Measurements from ENCODE around the gene KLF6.

KLF6 gene

GRCh38 chr10:3800586-3800985 is 15.6 kb upstream of the KLF6 start:
- no peak overlapping the region for H3K4me3 ChIP-seq (ENCODE audit: low read depth, low read length)
- TF ChIP-seq CTCF (IDR thresholded peaks at IDR 0.05; ENCODE audit: low read depth, low read length, missing control alignments) = no peak
- DNase-seq (ENCODE audit: low read depth) = no peak

- DNase-seq (ENCODE audit: low read depth) = no peak
- no peak overlapping the region for H3K4me3 ChIP-seq (ENCODE audit: low read depth, low read length)
- no peak for TF ChIP-seq CTCF (IDR thresholded peaks at IDR 0.05; ENCODE audit: low read depth, low read length, missing control alignments)
Observed at GRCh38 chr10:3797750-3798149, 12.7 kb upstream of the KLF6 start.

GRCh38 chr10:3793553-3793952 is 8.5 kb upstream of the KLF6 start:
- TF ChIP-seq CTCF (IDR thresholded peaks at IDR 0.05; ENCODE audit: low read depth, low read length, missing control alignments) = no peak
- H3K4me3 ChIP-seq (ENCODE audit: low read depth, low read length) = no peak overlapping the region
- no peak for DNase-seq (ENCODE audit: low read depth)

GRCh38 chr10:3792710-3793219 is 7.8 kb upstream of the KLF6 start:
- no peak overlapping the region for H3K4me3 ChIP-seq (ENCODE audit: low read depth, low read length)
- no peak for DNase-seq (ENCODE audit: low read depth)
- TF ChIP-seq CTCF (IDR thresholded peaks at IDR 0.05; ENCODE audit: low read depth, low read length, missing control alignments) = no peak

- TF ChIP-seq CTCF (IDR thresholded peaks at IDR 0.05; ENCODE audit: low read depth, low read length, missing control alignments) = no peak
- no peak for DNase-seq (ENCODE audit: low read depth)
Observed at GRCh38 chr10:3791974-3792633, 7.1 kb upstream of the KLF6 start.

GRCh38 chr10:3790858-3791257 is 5.8 kb upstream of the KLF6 start:
- TF ChIP-seq CTCF (IDR thresholded peaks at IDR 0.05; ENCODE audit: low read depth, low read length, missing control alignments) = no peak
- no peak for DNase-seq (ENCODE audit: low read depth)
- no peak overlapping the region for H3K4me3 ChIP-seq (ENCODE audit: low read depth, low read length)

More at GRCh38 chr10:3791974-3792633, 7.1 kb upstream of the KLF6 start:
- H3K4me3 ChIP-seq (ENCODE audit: low read depth, low read length) = no peak overlapping the region

- no peak overlapping the region for H3K4me3 ChIP-seq (ENCODE audit: low read depth, low read length)
- no peak for TF ChIP-seq CTCF (IDR thresholded peaks at IDR 0.05; ENCODE audit: low read depth, low read length, missing control alignments)
- no peak for DNase-seq (ENCODE audit: low read depth)
Observed at GRCh38 chr10:3790272-3790671, 5.3 kb upstream of the KLF6 start.

All from GM12864 (cell line).